Fibroblast of pulmonary artery (primary cell): ENCODE data around the gene PLEKHA6.

Experiments
- DNase-seq: peaks from one replicate; pipeline ENCODE4 v3.0.0-alpha.2; 2010; ENCODE audit warnings: low read depth
- H3K4me3 ChIP-seq: replicated peaks from 2 replicates; pipeline ENCODE4 v1.5.1; 2011; ENCODE audit warnings: low read depth, mild to moderate bottlenecking, control low read depth, low read length, moderate library complexity
- TF ChIP-seq, protein P1 (sequence below): IDR thresholded peaks from 2 replicates; pipeline ENCODE4 v1.5.1; 2011; ENCODE audit warnings: mild to moderate bottlenecking, control low read depth, low read length, inconsistent platforms; ENCODE audit errors: missing control alignments

Gene PLEKHA6

DNA sequence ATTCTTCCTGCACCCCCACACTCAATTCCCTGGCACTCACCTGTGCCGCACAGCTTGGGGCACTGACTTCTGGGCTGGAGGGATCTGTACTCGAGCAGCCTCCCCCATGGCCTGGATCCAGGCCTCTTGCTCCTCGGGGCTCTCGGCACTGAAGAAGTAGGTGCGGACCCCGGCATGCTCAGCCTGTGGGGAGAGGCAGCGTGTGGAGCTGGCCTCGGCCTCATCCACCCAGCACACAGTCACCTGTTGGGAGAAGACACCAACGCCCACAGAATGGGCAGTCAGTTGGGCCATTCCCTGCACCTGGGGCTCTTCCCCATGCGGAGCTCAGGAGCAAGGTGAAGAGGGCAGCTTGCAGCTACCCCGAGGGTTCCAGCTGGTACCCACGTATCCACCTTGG, 98.5 kb downstream of the PLEKHA6 start:
- TF ChIP-seq, protein P1, sequence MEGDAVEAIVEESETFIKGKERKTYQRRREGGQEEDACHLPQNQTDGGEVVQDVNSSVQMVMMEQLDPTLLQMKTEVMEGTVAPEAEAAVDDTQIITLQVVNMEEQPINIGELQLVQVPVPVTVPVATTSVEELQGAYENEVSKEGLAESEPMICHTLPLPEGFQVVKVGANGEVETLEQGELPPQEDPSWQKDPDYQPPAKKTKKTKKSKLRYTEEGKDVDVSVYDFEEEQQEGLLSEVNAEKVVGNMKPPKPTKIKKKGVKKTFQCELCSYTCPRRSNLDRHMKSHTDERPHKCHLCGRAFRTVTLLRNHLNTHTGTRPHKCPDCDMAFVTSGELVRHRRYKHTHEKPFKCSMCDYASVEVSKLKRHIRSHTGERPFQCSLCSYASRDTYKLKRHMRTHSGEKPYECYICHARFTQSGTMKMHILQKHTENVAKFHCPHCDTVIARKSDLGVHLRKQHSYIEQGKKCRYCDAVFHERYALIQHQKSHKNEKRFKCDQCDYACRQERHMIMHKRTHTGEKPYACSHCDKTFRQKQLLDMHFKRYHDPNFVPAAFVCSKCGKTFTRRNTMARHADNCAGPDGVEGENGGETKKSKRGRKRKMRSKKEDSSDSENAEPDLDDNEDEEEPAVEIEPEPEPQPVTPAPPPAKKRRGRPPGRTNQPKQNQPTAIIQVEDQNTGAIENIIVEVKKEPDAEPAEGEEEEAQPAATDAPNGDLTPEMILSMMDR = no peak

DNA sequence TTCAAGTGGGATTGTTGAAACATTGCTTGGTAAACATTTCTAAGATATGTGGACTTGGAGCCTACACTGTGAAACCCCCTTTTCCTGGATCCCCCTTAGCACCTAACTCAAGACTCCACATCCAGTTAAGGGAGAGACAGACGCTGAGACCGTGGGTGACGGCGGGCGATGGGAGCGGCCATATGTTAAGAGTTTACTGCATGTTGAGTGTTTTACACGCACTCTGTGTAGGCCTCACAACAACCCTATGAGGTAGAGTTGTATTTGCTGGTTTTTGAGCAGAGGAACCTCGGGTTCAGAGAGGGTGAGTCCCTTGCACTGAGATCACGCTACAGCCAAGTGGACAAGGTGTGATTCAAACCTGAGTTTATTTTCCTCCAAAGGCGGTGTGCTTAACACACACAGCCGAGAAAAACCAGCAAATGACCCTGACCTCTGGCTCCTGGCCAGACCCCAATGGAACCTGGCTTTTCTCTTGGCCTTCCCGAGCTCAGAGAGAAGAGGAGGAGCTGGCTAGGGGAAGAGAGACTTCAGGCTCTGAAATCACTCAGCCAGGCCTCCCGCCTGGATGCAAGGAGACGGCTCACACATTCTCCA, 99.0 kb downstream of the PLEKHA6 start:
- no peak for DNase-seq
- TF ChIP-seq, protein P1 = no peak
- H3K4me3 ChIP-seq = no peak overlapping the region

More for the DNA sequence above, 98.5 kb downstream of the PLEKHA6 start:
- no peak overlapping the region for H3K4me3 ChIP-seq
- DNase-seq = no peak

GRCh38 chr1:204259782-204260181, 99.9 kb downstream of the PLEKHA6 start:
- no peak overlapping the region for H3K4me3 ChIP-seq
- TF ChIP-seq, protein P1 = no peak
- no peak for DNase-seq

DNA sequence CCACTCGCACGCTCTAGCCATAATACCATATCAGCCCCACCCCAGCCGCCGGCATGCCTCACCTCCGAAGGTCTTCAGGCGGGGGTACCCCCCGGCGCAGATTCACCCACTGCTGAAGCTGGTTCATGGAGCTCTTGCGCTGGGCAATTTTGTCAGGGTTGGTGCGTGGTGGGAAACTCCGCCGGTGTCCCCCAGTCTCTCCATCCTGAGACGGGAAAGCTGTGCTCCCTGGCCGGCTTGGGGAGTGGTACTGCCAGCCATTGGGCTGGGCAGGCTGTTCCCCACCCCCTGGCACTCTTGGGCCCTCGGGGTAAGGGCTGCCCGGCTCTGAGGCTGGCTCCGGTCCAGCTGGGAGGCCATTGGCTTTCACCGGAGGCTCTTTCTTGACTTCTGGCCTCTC, 100.5 kb downstream of the PLEKHA6 start:
- TF ChIP-seq, protein P1 = no peak
- DNase-seq = no peak
- H3K4me3 ChIP-seq = no peak overlapping the region

DNA sequence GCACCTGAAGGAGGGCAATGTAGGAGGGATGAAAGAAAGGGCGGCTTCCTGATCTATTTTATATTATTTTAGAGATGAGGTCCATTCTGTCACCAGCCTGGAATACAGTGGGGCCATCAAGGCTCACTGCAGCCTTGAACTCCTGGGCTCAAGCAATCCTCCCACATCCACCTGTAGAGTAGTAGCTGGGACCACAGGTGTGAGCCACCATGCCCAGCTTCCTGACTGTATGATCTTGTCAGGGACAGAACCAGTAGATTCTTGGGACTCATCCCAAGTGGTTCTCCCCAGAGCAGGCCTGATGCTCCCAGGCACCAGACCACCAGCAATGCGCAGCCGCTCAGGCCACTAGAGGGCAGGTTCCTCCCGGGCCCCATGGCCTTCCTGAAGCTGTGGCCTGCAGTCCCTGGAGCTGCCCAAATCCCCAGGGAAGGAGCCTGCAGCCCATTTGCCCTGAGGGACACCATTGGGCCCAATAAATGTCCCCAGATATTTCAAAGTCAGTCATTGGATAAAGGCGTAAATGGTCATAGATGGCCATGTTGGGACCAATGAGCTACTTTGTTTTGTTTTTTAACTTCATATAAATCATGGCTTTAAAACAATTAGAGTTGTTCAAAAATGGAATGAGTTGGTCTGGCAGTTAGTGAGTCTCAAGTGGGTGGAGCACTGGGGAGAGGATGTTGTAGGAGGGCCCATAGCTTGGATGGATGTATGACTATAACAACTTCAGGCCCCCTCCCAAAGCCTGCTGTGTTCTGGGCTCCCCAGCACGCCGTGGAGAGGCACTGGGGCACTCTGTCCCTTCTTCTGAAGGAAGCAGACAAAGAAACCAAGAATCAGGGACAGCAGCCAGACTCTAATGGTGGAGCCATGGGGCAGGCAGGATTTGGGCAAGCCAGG, 101.3 kb downstream of the PLEKHA6 start:
- peak; percentile 70 for DNase-seq
- H3K4me3 ChIP-seq = no peak overlapping the region
- TF ChIP-seq, protein P1 = peak; percentile 90

DNA sequence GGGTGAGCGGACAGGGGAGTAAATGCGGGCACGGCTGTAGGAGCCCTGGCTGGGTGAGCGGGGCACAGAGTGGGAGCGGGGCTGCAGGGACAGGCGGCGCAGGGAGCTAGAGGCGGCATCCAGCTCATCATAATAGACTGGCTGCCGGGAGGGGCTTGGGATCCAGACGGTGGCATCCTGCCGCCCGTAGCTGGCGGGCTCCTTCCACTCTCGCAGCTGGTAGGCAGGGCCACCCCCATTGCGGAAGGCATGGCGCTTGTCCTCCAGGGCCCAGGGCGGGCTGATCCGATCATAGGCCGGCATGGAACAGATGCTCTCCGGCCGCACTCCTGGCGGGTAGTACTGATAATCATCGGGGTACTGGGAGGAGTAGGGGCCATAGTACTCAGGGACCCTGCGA, 102.3 kb downstream of the PLEKHA6 start:
- DNase-seq = no peak
- H3K4me3 ChIP-seq = no peak overlapping the region
- TF ChIP-seq, protein P1 = no peak

DNA sequence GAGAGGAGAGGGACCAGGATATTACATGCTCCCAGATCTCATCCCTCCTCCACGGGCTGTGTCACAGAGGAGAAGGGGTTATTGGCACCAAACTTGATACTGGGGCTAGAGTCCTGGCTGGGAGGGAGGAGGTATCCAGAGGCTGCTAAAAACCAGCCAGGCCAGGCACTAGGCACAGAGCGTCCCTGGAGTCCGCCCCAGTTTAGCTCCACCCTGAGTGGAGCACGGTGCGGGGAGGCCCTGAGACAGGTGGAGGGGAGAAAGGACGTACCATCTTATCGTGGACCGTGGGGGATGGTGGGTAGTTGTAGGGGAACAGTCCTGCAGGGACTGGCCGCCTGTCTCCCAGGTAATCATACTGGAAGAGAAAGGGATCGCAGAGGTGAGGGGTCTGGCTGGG, 103.2 kb downstream of the PLEKHA6 start:
- H3K4me3 ChIP-seq = no peak overlapping the region
- DNase-seq = no peak
- TF ChIP-seq, protein P1 = no peak
